Measurements from ENCODE around the gene OR2H2.

GRCh38 chr6:29637247-29637646 is 52.3 kb downstream of the OR2H2 start:
- TF ChIP-seq CTCF (IDR thresholded peaks at IDR 0.05; ENCODE audit: low read length) (no peak), EZH2 (optimal IDR thresholded peaks at IDR 0.05; ENCODE audit: low read depth, low read length) (no peak), EZH2phosphoT487 (IDR thresholded peaks at IDR 0.05; ENCODE audit: low read length) (no peak)

Data from MM.1S (cell line).